Glutamatergic neuron (in vitro differentiated cells): ENCODE results near the gene TVP23A. TPM values are rescaled to one million over a fixed set of nuclear protein-coding genes. Genes with fewer than 3 reads are reported as not detected.

Experiments used
- DNase-seq: peaks from one replicate; pipeline ENCODE4 v3.0.0; 2022
- H3K27ac Mint-ChIP-seq: one replicate; pipeline ENCODE4 v1.8.0; 2020; ENCODE audit warnings: mild to moderate bottlenecking, mixed read lengths, inconsistent platforms; ENCODE audit not compliant: unreplicated experiment
- H3K27me3 Mint-ChIP-seq: one replicate; pipeline ENCODE4 v1.8.0; 2020; ENCODE audit warnings: mild to moderate bottlenecking, moderate library complexity, mixed read lengths, inconsistent platforms; ENCODE audit not compliant: unreplicated experiment
- H3K36me3 Mint-ChIP-seq: one replicate; pipeline ENCODE4 v1.8.0; 2020; ENCODE audit warnings: mild to moderate bottlenecking, mixed read lengths, inconsistent platforms; ENCODE audit not compliant: unreplicated experiment
- H3K4me1 Mint-ChIP-seq: one replicate; pipeline ENCODE4 v1.8.0; 2020; ENCODE audit warnings: mild to moderate bottlenecking, low read depth, mixed read lengths, inconsistent platforms; ENCODE audit not compliant: unreplicated experiment
- H3K4me3 Mint-ChIP-seq: one replicate; pipeline ENCODE4 v1.8.0; 2020; ENCODE audit warnings: mild to moderate bottlenecking, mixed read lengths, inconsistent platforms; ENCODE audit not compliant: unreplicated experiment
- H3K9me3 Mint-ChIP-seq: one replicate; pipeline ENCODE4 v1.8.0; 2020; ENCODE audit warnings: mild to moderate bottlenecking, moderate library complexity, mixed read lengths, inconsistent platforms; ENCODE audit not compliant: unreplicated experiment
- CTCF ChIP-seq: fragments of 200-600 bp; sonication (generic); IDR thresholded peaks from one replicate; pipeline ENCODE4 v1.5.0; 2021; ENCODE audit not compliant: partially characterized antibody, unreplicated experiment
- total RNA-seq: library from RNA; stranded (reverse); fragmentation: NEBNext Ultra II Directional; extraction: Animal tissue kit (Norgen Biotek cat#: 25700); gene quantifications from one replicate; pipeline ENCODE4 v1.2.1, GENCODE V29; 2021; ENCODE audit not compliant: unreplicated experiment

The TVP23A gene
- total RNA-seq, 1 donor from 2014 or later: 8.4 TPM

GRCh38 chr16:10862438-10862837, 43.8 kb upstream of the TVP23A start:
- DNase-seq: no peak
- Mint-ChIP-seq H3K9me3 (peaks cover 5% of the 10 kb centered on the region), H3K4me1 (no peaks in the 10 kb centered on the region), H3K27me3 (peaks cover 9% of the 10 kb centered on the region), H3K36me3 (no peaks in the 10 kb centered on the region), H3K4me3 (no peak overlapping the region), H3K27ac (no peak overlapping the region)
- TF ChIP-seq CTCF: no peak

GRCh38 chr16:10859658-10860057, 41.1 kb upstream of the TVP23A start:
- Mint-ChIP-seq H3K9me3 (peaks cover 4% of the 10 kb centered on the region), H3K4me3 (no peak overlapping the region), H3K27me3 (peaks cover 3% of the 10 kb centered on the region), H3K27ac (no peak overlapping the region), H3K36me3 (no peaks in the 10 kb centered on the region), H3K4me1 (no peaks in the 10 kb centered on the region)
- no peak for TF ChIP-seq CTCF
- DNase-seq: no peak

GRCh38 chr16:10859020-10859419, 40.4 kb upstream of the TVP23A start:
- DNase-seq: no peak
- no peaks in the 10 kb centered on the region for H3K4me1 Mint-ChIP-seq
- H3K27me3 Mint-ChIP-seq: peaks cover 3% of the 10 kb centered on the region
- TF ChIP-seq CTCF: no peak
- H3K36me3 Mint-ChIP-seq: no peaks in the 10 kb centered on the region
- H3K9me3 Mint-ChIP-seq: peaks cover 4% of the 10 kb centered on the region
- no peak overlapping the region for H3K4me3 Mint-ChIP-seq
- H3K27ac Mint-ChIP-seq: no peak overlapping the region

GRCh38 chr16:10858203-10858602, 39.6 kb upstream of the TVP23A start:
- Mint-ChIP-seq H3K4me3 (no peak overlapping the region), H3K36me3 (no peaks in the 10 kb centered on the region), H3K4me1 (no peaks in the 10 kb centered on the region), H3K27ac (no peak overlapping the region), H3K27me3 (peaks cover 3% of the 10 kb centered on the region), H3K9me3 (peaks cover 4% of the 10 kb centered on the region)
- TF ChIP-seq CTCF: no peak
- DNase-seq: no peak

GRCh38 chr16:10856042-10856441, 37.4 kb upstream of the TVP23A start:
- no peaks in the 10 kb centered on the region for H3K36me3 Mint-ChIP-seq
- H3K27ac Mint-ChIP-seq: no peak overlapping the region
- H3K4me3 Mint-ChIP-seq: no peak overlapping the region
- peaks cover 3% of the 10 kb centered on the region for H3K27me3 Mint-ChIP-seq
- peaks cover 2% of the 10 kb centered on the region for H3K9me3 Mint-ChIP-seq
- no peak for DNase-seq
- no peak for TF ChIP-seq CTCF
- no peaks in the 10 kb centered on the region for H3K4me1 Mint-ChIP-seq
